HG03469 (cell line): ENCODE data around the gene RASAL2.
"Not testable (repeated sequence)": the region's sequence is repeated elsewhere in the genome, so short reads cannot be mapped to it uniquely, and the experiment has no call there.

ENCODE experiments used
- ATAC-seq: cut with Tn5 transposase; IDR thresholded peaks from one replicate; pipeline ENCODE4 v1.9.1; 2021; ENCODE audit warnings: mild to moderate bottlenecking, moderate library complexity, moderate number of reproducible peaks; ENCODE audit not compliant: unreplicated experiment

The RASAL2 gene

DNA sequence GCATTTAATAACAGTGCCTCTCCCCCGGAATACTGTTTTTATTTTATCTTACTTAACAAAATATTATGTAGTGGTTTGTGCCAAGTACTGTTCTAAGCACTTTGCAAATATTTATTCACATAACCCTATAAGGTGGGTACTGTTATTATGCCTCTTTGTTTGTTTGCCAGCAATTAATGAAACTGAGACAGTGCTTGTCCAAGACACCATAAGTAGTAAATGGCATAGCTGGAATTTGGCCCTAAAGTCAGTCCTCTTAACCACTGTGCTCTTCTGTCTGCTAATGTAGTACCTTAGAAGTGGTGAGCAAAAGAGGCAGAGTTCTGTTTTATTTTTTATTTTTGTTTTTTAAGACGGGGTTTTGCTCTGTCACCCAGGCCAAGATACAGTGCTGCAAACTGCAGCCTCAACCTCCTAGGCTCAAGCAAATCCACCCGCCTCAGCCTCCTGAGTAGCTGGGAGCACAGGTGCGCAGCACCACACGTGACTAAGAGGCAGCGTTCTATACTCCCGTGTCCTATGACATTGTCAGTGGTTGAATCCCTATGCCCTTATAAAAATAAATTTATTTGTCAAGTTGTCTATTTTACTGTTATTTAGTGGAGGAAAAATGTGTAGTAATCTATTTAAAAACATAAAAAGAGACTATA is 237.1 kb downstream of the RASAL2 start:
- no peak for ATAC-seq

- no peak for ATAC-seq
Measured at GRCh38 chr1:178335426-178335825, 241.5 kb downstream of the RASAL2 start.

DNA sequence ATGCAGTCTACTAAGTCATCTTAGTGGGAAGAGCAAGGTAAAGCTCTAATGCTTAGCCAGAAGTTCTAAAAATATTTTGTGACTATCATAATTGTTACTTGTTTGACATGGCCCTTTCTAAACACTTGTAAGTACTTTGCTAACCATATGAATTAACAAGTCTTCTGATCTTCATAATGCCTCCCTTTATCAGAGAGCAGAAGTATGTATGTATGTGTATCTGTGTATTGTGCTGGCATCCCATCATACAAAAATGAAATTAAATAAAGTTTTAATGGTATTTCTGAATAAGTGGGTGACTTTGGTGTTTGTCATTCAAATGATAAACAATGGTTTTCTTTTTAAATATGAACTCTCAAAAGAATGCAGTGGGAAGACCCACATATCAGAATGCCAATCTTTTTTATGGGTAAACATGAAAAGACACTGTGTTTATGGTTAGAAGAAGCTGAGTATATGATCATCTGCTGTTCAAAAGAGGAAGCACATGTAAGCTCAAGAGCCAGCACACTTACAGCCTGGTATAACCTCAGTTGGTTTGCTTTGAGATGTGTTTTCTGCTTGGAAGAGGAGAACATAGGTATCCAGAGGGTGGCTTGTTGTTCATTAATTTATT is 243.3 kb downstream of the RASAL2 start:
- ATAC-seq: no peak

DNA sequence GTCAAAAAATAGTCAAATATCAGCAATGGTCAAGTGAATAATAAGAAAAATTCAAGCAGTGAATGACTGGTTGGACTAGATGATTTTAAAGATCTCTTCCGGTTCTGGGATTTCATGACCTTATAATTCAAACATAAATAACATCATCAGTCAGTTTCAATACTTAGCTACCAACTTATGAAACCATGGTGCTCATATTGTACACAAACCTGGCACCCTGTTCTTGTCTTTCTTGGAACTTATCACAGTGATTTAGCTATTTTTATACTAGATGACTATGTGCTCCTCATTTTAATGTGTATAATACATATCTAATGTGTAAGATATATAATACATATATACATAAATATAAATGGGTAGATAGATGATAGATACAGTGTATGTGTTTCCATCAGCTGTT is 245.9 kb downstream of the RASAL2 start:
- no peak for ATAC-seq

- ATAC-seq: no peak
Measured at GRCh38 chr1:178341261-178341956, 247.5 kb downstream of the RASAL2 start.

- no peak for ATAC-seq
Measured at GRCh38 chr1:178342745-178343144, 248.8 kb downstream of the RASAL2 start.

DNA sequence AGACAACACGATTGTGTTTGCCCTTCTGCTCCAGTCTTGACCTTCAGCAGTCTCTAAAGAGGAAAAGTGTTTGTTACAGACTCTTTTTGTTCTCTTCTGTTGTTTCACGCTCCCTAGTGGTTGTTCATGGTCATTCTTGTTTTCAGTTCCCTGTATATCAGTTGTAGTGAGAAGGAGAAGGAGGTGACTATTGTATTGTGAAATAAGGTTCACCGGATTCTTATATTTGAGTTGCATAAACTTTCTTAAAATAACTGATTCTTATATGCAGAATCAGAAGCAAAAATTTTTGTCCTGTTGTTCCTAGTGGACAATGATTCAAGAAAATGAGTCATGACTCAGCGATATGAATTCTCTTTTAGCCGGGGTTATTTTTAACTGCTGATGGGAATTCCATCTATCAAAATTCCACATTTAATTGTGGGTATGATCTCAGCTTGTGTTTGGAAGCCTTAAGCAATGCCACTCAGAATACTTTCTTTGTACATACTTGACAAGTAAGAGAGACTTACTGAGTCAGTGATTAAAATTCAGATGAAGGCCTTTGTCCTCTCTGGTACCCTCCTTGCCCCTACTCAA is 250.7 kb downstream of the RASAL2 start:
- no peak for ATAC-seq

DNA sequence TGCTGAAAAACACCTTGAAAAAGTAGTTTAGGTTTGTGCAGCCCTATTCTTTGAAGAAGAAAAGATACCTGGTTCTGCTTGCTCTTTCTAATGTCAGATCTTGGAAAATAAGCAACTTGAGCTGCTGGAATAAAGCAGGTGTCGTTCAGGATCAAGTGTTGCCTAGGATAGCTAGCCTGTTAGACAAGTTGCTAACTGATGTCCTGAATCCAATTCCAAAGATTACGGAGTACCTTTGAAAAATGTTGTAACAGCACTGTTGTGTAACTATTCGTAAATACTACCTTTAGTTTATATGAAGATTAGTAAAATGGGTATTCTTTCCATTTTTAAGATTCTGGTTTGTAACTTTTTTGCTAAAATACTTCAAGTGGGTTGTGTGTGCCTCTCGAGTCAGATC is 251.3 kb downstream of the RASAL2 start:
- no peak for ATAC-seq

DNA sequence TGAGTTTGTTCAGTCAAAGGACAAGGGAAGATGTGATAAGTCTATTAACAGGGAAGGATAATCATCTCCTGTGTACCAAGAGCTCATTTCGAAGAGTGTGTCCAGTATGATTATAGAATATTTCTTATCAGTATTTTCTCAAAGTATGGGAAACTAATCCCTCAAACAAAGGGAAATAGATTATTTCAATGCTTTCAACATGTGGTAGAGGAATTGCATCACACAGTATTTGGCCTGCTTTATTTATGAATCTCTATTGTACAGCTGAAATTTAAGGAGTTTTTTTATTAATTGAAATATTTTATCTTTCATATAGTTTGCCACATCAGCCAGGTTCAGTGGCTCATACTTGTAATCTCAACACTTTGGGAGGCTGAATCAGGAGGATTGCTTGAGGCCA is 251.9 kb downstream of the RASAL2 start:
- no peak for ATAC-seq

- no peak for ATAC-seq
Measured at GRCh38 chr1:178349801-178350200, 255.9 kb downstream of the RASAL2 start.

- not testable (repeated sequence) for ATAC-seq
Measured at GRCh38 chr1:178351911-178352310, 258.0 kb downstream of the RASAL2 start.

DNA sequence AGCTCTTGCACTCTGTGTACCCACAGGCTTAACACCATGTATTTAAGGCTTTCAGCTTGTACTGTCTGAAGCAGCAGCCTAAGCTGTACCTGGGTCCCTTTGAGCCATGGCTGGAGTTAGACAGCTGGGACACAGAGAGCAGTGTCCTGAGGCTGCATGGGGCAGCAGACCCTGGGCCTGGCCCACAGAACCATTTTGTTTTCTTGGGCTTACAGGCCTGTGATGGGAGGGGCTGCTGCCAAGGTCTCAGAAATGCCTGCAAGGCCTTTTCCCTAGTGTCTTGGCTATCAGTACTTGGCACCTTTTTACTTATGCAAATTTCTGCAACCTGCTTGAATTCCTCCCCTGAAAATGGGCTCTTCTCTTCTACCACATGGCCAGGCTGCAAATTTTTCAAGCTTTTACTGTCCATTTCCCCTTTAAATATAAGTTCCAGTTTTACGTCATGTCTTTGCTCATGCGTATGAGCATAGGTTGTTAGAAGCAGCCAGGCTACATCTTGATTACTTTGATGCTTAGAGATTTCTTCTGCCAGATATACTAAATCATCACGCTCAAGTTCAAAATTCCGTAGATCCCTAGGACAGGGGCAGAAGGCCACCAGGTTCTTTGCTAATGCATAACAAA is 259.0 kb downstream of the RASAL2 start:
- ATAC-seq: no peak

GRCh38 chr1:178353524-178353923 is 259.6 kb downstream of the RASAL2 start:
- ATAC-seq: no peak

- ATAC-seq: no peak
Measured at GRCh38 chr1:178354816-178355215, 260.9 kb downstream of the RASAL2 start.

DNA sequence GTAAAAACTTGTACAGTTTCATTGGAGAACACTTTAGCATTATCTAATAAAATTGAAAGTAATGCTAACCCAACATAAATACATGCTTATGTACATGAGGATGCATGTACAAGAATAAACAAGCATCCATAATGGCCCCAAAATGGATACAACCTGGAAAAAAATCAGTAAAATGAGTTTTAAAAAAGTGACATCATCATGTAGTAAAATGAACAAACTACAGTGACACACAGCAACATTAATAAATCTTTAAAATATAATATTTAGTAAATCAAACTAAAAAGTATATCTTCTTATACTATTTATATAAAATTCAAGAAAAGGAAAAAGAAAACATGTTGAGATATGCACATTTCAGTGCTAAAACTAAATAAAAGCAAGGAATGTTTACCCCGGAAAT is 262.4 kb downstream of the RASAL2 start:
- no peak for ATAC-seq

GRCh38 chr1:178358456-178358855 is 264.6 kb downstream of the RASAL2 start:
- ATAC-seq: no peak

- no peak for ATAC-seq
Measured at GRCh38 chr1:178360421-178360820, 266.5 kb downstream of the RASAL2 start.

DNA sequence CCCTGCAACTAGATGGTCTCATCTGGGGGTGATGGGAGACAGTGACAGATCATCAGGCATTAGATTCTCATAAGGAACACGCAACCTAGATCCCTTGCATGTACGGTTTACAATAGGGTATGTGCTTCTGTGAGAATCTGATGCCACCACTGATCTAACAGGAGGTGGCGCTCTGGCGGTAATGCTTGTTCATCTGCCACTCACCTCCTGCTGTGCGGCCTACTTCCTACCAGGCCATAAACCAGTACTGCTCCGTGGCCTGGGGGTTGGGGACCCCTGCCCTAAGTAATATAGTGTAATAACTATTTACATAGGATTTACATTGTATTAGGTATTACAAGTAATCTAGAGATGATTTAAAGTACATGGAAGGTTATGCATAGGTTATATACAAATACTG is 267.9 kb downstream of the RASAL2 start:
- no peak for ATAC-seq

- ATAC-seq: no peak
Measured at GRCh38 chr1:178362747-178363146, 268.8 kb downstream of the RASAL2 start.

GRCh38 chr1:178364782-178365181 is 270.9 kb downstream of the RASAL2 start:
- no peak for ATAC-seq

DNA sequence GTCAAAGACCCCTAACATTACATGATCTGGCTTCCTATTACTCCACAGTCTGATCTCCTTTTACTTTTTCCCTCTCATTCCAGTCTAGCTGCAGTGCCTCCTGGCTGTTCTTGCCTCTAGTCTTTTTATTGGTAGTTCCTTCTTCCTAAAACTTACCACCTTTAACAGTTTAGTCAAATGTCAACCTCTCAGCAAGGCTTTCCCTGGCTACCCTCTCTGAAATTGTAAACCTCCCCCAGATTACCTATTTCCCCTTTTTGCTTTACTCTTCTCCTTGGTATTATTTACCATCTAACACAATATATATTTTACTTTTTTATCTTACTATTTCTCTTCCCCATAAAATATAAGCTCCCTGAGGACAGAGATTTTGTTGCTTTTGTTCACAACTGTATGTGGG is 273.2 kb downstream of the RASAL2 start:
- no peak for ATAC-seq
